Caco-2 (cell line): ENCODE measurements around the gene GLI3. TPM values are rescaled to one million over a fixed set of nuclear protein-coding genes. Genes with fewer than 3 reads are reported as not detected.

Experiments used
- BruUV-seq: library from RNA; stranded (reverse); fragments of 400-500 nt; replicated peaks from 2 replicates; lab custom pipeline; 2021; lab: Mats Ljungman, UMichigan
- CTCF ChIA-PET: fragments of 300-600 bp; sonication (Branson Sonifier 250); formaldehyde crosslinking; loops from one replicate; lab custom pipeline; 2022; ENCODE audit warnings: antibody characterized with exemption; lab: Charles Lee
- POLR2A ChIA-PET: fragments of 300-600 bp; sonication (Branson Sonifier 250); formaldehyde crosslinking; loops from one replicate; lab custom pipeline; 2022; ENCODE audit warnings: antibody characterized with exemption; lab: Charles Lee
- DNase-seq, 2 experiments: peaks; one replicate each; pipeline versions ENCODE4 v3.0.0 to v3.0.0-alpha.2; 2020 to 2022
- H3K27me3 ChIP-seq: replicated peaks from 2 replicates; pipeline ENCODE4 v1.6.0; 2011; ENCODE audit warnings: low read length; ENCODE audit not compliant: control insufficient read depth, insufficient read depth
- H3K36me3 ChIP-seq: 2 replicates; pipeline ENCODE4 v1.5.1; 2011; ENCODE audit warnings: low read length; ENCODE audit not compliant: control insufficient read depth, insufficient read depth
- H3K4me1 ChIP-seq: fragments of 250-450 bp; sonication (Bioruptor Pico); 2 replicates; pipeline ENCODE4 v1.5.1; 2020; ENCODE audit warnings: mild to moderate bottlenecking
- H3K4me3 ChIP-seq: 2 replicates; pipeline ENCODE4 v1.5.1; 2011; ENCODE audit warnings: low read depth, mild to moderate bottlenecking, control low read depth, low read length
- H3K9me3 ChIP-seq: fragments of 250-450 bp; sonication (Bioruptor Pico); 2 replicates; pipeline ENCODE4 v1.5.1; 2020; ENCODE audit warnings: mild to moderate bottlenecking, moderate library complexity
- H3K27ac Mint-ChIP-seq: one replicate; pipeline ENCODE4 v1.8.0; 2022; ENCODE audit warnings: mixed read lengths; ENCODE audit not compliant: unreplicated experiment
- H3K27me3 Mint-ChIP-seq: one replicate; pipeline ENCODE4 v1.8.0; 2022; ENCODE audit warnings: mixed read lengths; ENCODE audit not compliant: insufficient read depth, unreplicated experiment
- H3K36me3 Mint-ChIP-seq: one replicate; pipeline ENCODE4 v1.8.0; 2022; ENCODE audit warnings: mild to moderate bottlenecking, mixed read lengths; ENCODE audit not compliant: insufficient read depth, unreplicated experiment
- H3K4me1 Mint-ChIP-seq: one replicate; pipeline ENCODE4 v1.8.0; 2022; ENCODE audit warnings: low read depth, mixed read lengths; ENCODE audit not compliant: unreplicated experiment
- H3K4me3 Mint-ChIP-seq: one replicate; pipeline ENCODE4 v1.8.0; 2022; ENCODE audit warnings: mild to moderate bottlenecking, moderate library complexity, mixed read lengths; ENCODE audit not compliant: unreplicated experiment
- H3K9me3 Mint-ChIP-seq: one replicate; pipeline ENCODE4 v1.8.0; 2022; ENCODE audit warnings: mixed read lengths; ENCODE audit not compliant: unreplicated experiment
- CTCF ChIP-seq, 2 experiments: fragments of 200-600 bp in 1 of 2; IDR thresholded peaks; 1 replicate in 1 of 2; 2 replicates in 1 of 2; pipeline versions ENCODE4 v1.5.1 to v1.8.0; 2011 to 2022; ENCODE audit warnings: antibody characterized with exemption in 1 of 2, control low read depth in 1 of 2, inconsistent platforms in 1 of 2, low read depth in 1 of 2, low read length in 1 of 2, mild to moderate bottlenecking in 1 of 2, moderate library complexity in 1 of 2; ENCODE audit not compliant: insufficient read depth in 1 of 2, severe bottlenecking in 1 of 2, unreplicated experiment in 1 of 2
- intact Hi-C: fragments of 100-400 bp; cut with micrococcal nuclease; formaldehyde crosslinking; loops from one replicate; pipeline ENCODE4 v1.10.0; 2022; ENCODE audit not compliant: unreplicated experiment
- total RNA-seq: library from RNA; stranded (reverse); gene quantifications from 2 replicates; pipeline ENCODE4 v1.2.3, GENCODE V29; 2022

Gene GLI3
- total RNA-seq, 1 experiment from 2014 or later, result 1.00 TPM

GRCh38 chr7:42167631-42168236 lies 69.3 kb downstream of the GLI3 start:
- intact Hi-C loops, result loop anchor here (5.0 kb wide), 1 partner anchor 225 kb away; no protein-coding TSS in a partner anchor
- no peaks in the 10 kb centered on the region for H3K4me1 ChIP-seq
- CTCF ChIA-PET, result no interaction called here
- Mint-ChIP-seq H3K9me3 (no peaks in the 10 kb centered on the region), H3K27ac (no peak overlapping the region), H3K4me1 (no peaks in the 10 kb centered on the region), H3K4me3 (no peak overlapping the region), H3K27me3 (peaks cover 4% of the 10 kb centered on the region), H3K36me3 (no peaks in the 10 kb centered on the region)
- H3K36me3 ChIP-seq, result no peaks in the 10 kb centered on the region
- POLR2A ChIA-PET, result no interaction called here
- no peaks in the 10 kb centered on the region for H3K27me3 ChIP-seq
- DNase-seq, result no peak
- no TSS peak for BruUV-seq
- H3K9me3 ChIP-seq, result no peaks in the 10 kb centered on the region
- no peak for TF ChIP-seq CTCF (IDR thresholded peaks at IDR 0.05; ENCODE audit: insufficient read depth in 1 of 2, low read depth in 1 of 2, low read length in 1 of 2, severe bottlenecking in 1 of 2, unreplicated experiment in 1 of 2)
- no peak overlapping the region for H3K4me3 ChIP-seq

GRCh38 chr7:42167206-42167605 lies 69.8 kb downstream of the GLI3 start:
- CTCF ChIA-PET, result no interaction called here
- H3K4me1 ChIP-seq, result no peaks in the 10 kb centered on the region

GRCh38 chr7:42164881-42165428 lies 72.1 kb downstream of the GLI3 start:
- ChIA-PET CTCF (no interaction called here), POLR2A (no interaction called here)
- no peaks in the 10 kb centered on the region for H3K9me3 ChIP-seq
- no peaks in the 10 kb centered on the region for H3K27me3 ChIP-seq
- no peak overlapping the region for H3K4me3 ChIP-seq
- DNase-seq, result no peak
- no peaks in the 10 kb centered on the region for H3K9me3 Mint-ChIP-seq
- peaks cover 4% of the 10 kb centered on the region for H3K27me3 Mint-ChIP-seq
- intact Hi-C loops, result loop anchor here (5.0 kb wide), 1 partner anchor 223 kb away; no protein-coding TSS in a partner anchor
- H3K4me1 ChIP-seq, result no peaks in the 10 kb centered on the region
- no peak overlapping the region for H3K4me3 Mint-ChIP-seq
- no TSS peak for BruUV-seq
- H3K27ac Mint-ChIP-seq, result no peak overlapping the region
- H3K36me3 ChIP-seq, result no peaks in the 10 kb centered on the region
- no peaks in the 10 kb centered on the region for H3K4me1 Mint-ChIP-seq
- no peaks in the 10 kb centered on the region for H3K36me3 Mint-ChIP-seq
- no peak for TF ChIP-seq CTCF (IDR thresholded peaks at IDR 0.05; ENCODE audit: insufficient read depth in 1 of 2, low read depth in 1 of 2, low read length in 1 of 2, severe bottlenecking in 1 of 2, unreplicated experiment in 1 of 2)

More at GRCh38 chr7:42167206-42167605, 69.8 kb downstream of the GLI3 start:
- Histone ChIP-seq H3K9me3 (no peaks in the 10 kb centered on the region), H3K27me3 (no peaks in the 10 kb centered on the region), H3K36me3 (no peaks in the 10 kb centered on the region), H3K4me3 (no peak overlapping the region)
- BruUV-seq, result no TSS peak
- peaks cover 4% of the 10 kb centered on the region for H3K27me3 Mint-ChIP-seq
- POLR2A ChIA-PET, result no interaction called here
- H3K36me3 Mint-ChIP-seq, result no peaks in the 10 kb centered on the region
- TF ChIP-seq CTCF (IDR thresholded peaks at IDR 0.05; ENCODE audit: insufficient read depth in 1 of 2, low read depth in 1 of 2, low read length in 1 of 2, severe bottlenecking in 1 of 2, unreplicated experiment in 1 of 2), result no peak
- H3K4me3 Mint-ChIP-seq, result no peak overlapping the region
- intact Hi-C loops, result loop anchor here (5.0 kb wide), 1 partner anchor 225 kb away; no protein-coding TSS in a partner anchor
- no peak overlapping the region for H3K27ac Mint-ChIP-seq
- DNase-seq, result no peak
- no peaks in the 10 kb centered on the region for H3K4me1 Mint-ChIP-seq
- H3K9me3 Mint-ChIP-seq, result no peaks in the 10 kb centered on the region
